Neural progenitor cell (in vitro differentiated cells): Measurements from ENCODE around the gene ANGPTL2. TPM values are rescaled to one million over a fixed set of nuclear protein-coding genes. Genes with fewer than 3 reads are reported as not detected.

ENCODE experiments used
- DNase-seq: peaks from one replicate; pipeline ENCODE4 v3.0.0-alpha.2; 2016; ENCODE audit warnings: low spot score
- H2AFZ ChIP-seq: fragments of 200-600 bp; sonication (generic); replicated peaks from 2 replicates; pipeline ENCODE4 v1.6.1; 2016; ENCODE audit warnings: antibody characterized with exemption
- H3F3A ChIP-seq: fragments of 200-600 bp; sonication (generic); 2 replicates; pipeline ENCODE4 v1.6.1; 2016; ENCODE audit warnings: antibody characterized with exemption, low read depth
- H3K27ac ChIP-seq: fragments of 200-600 bp; sonication (generic); 2 replicates; pipeline ENCODE4 v1.5.1; 2016; ENCODE audit warnings: mild to moderate bottlenecking
- H3K27me3 ChIP-seq: fragments of 200-600 bp; sonication (generic); 2 replicates; pipeline ENCODE4 v1.6.1; 2016; ENCODE audit warnings: mild to moderate bottlenecking, moderate library complexity
- H3K36me3 ChIP-seq: fragments of 200-600 bp; sonication (generic); 2 replicates; pipeline ENCODE4 v1.5.1; 2016
- H3K4me1 ChIP-seq: fragments of 200-600 bp; sonication (generic); 2 replicates; pipeline ENCODE4 v1.6.1; 2016; ENCODE audit warnings: mixed run types
- H3K4me2 ChIP-seq: fragments of 200-600 bp; sonication (generic); 2 replicates; pipeline ENCODE4 v1.6.1; 2016
- H3K4me3 ChIP-seq: fragments of 200-600 bp; sonication (generic); 2 replicates; pipeline ENCODE4 v1.5.1; 2016
- H3K79me2 ChIP-seq: fragments of 200-600 bp; sonication (generic); 2 replicates; pipeline ENCODE4 v1.6.1; 2016; ENCODE audit warnings: low read depth
- H3K9ac ChIP-seq: fragments of 200-600 bp; sonication (generic); 2 replicates; pipeline ENCODE4 v1.6.1; 2016
- H3K9me3 ChIP-seq: fragments of 200-600 bp; sonication (generic); 2 replicates; pipeline ENCODE4 v1.5.1; 2016; ENCODE audit warnings: low read depth
- H4K20me1 ChIP-seq: fragments of 200-600 bp; sonication (generic); 2 replicates; pipeline ENCODE4 v1.6.1; 2016; ENCODE audit warnings: low read depth
- H3K27ac Mint-ChIP-seq: 3 replicates; pipeline ENCODE4 v1.8.0; 2021; ENCODE audit warnings: mixed read lengths
- H3K27me3 Mint-ChIP-seq: 2 replicates; pipeline ENCODE4 v1.8.0; 2022; ENCODE audit warnings: low read depth, mild to moderate bottlenecking, inconsistent platforms, moderate library complexity, mixed read lengths; ENCODE audit not compliant: insufficient read depth
- H3K36me3 Mint-ChIP-seq: 3 replicates; pipeline ENCODE4 v1.8.0; 2021; ENCODE audit warnings: mixed read lengths
- H3K4me1 Mint-ChIP-seq: 3 replicates; pipeline ENCODE4 v1.8.0; 2021; ENCODE audit warnings: mixed read lengths
- H3K4me3 Mint-ChIP-seq: 3 replicates; pipeline ENCODE4 v1.8.0; 2021; ENCODE audit warnings: mild to moderate bottlenecking, moderate library complexity, mixed read lengths
- H3K9me3 Mint-ChIP-seq: 3 replicates; pipeline ENCODE4 v1.8.0; 2020; ENCODE audit warnings: mixed read lengths
- EZH2 ChIP-seq: fragments of 200-600 bp; sonication (generic); IDR thresholded peaks from 2 replicates; pipeline ENCODE4 v1.6.1; 2017; ENCODE audit warnings: antibody characterized with exemption, mild to moderate bottlenecking, moderate library complexity
- EZH2phosphoT487 ChIP-seq: fragments of 200-600 bp; sonication (generic); IDR thresholded peaks from 2 replicates; pipeline ENCODE4 v1.6.1; 2017; ENCODE audit warnings: antibody characterized with exemption
- total RNA-seq: library from RNA; depleted of rRNA; stranded (reverse); fragments of >200 nt; gene quantifications from 2 replicates; pipeline ENCODE4 v1.2.3, GENCODE V29; 2015; ENCODE audit warnings: low replicate concordance
- TF ChIP-seq, protein P1 (sequence below): fragments of 200-600 bp; sonication (generic); IDR thresholded peaks from 2 replicates; pipeline ENCODE4 v1.5.1; 2017; ENCODE audit warnings: antibody characterized with exemption, mild to moderate bottlenecking

The ANGPTL2 gene
- total RNA-seq, 1 donor from 2014 or later, result 7.6 TPM

DNA sequence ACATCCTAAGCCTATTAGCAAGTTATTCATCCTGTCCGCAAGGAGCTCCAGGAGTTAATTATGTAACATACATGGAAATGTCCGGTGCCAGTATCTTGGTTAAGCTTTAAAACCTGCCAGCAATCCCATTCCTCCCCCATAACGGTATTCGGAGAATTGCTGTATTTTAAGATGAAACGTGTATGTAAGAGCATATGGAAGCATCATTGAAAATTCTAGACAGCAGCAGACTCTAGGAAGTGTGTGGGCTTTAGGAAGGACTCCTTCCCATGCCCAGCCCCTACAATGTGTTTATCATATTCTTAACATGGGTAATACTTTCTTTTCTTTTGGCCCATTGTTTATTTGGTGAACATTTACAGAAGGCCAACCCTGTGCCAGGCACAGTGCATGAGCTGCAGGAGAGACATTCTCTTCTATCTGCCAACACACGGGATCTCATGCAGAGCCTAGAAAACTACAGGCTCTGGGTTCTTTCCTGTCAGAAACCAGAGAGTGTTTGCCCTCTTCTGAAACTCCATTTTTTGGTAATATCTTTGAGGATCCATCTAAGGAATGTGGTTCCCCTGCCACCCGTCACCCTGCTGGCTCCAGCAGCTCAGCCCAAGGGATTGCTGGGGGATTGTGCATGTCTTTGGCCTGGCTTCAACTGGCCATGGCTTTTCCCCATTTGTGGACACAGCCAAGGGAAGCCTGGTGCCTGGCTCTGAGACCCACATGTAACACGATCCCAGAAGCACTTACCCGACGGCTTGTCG is 15.1 kb downstream of the ANGPTL2 start:
- Histone ChIP-seq H3K36me3 (no peaks in the 10 kb centered on the region), H4K20me1 (no peaks in the 10 kb centered on the region), H3K27ac (no peak overlapping the region), H3K79me2 (no peaks in the 10 kb centered on the region), H3K9me3 (no peaks in the 10 kb centered on the region), H3K4me2 (no peak overlapping the region), H3K4me1 (peaks cover 7% of the 10 kb centered on the region), H3K27me3 (no peaks in the 10 kb centered on the region), H3F3A (peaks cover 4% of the 10 kb centered on the region), H2AFZ (no peak overlapping the region), H3K4me3 (no peak overlapping the region), H3K9ac (no peak overlapping the region)
- TF ChIP-seq EZH2phosphoT487 (no peak), EZH2 (no peak)
- TF ChIP-seq, protein P1, sequence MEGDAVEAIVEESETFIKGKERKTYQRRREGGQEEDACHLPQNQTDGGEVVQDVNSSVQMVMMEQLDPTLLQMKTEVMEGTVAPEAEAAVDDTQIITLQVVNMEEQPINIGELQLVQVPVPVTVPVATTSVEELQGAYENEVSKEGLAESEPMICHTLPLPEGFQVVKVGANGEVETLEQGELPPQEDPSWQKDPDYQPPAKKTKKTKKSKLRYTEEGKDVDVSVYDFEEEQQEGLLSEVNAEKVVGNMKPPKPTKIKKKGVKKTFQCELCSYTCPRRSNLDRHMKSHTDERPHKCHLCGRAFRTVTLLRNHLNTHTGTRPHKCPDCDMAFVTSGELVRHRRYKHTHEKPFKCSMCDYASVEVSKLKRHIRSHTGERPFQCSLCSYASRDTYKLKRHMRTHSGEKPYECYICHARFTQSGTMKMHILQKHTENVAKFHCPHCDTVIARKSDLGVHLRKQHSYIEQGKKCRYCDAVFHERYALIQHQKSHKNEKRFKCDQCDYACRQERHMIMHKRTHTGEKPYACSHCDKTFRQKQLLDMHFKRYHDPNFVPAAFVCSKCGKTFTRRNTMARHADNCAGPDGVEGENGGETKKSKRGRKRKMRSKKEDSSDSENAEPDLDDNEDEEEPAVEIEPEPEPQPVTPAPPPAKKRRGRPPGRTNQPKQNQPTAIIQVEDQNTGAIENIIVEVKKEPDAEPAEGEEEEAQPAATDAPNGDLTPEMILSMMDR, result no peak
- Mint-ChIP-seq H3K9me3 (no peaks in the 10 kb centered on the region), H3K4me3 (no peak overlapping the region), H3K4me1 (peaks cover 8% of the 10 kb centered on the region), H3K27ac (no peak overlapping the region), H3K27me3 (peaks cover 3% of the 10 kb centered on the region), H3K36me3 (peaks cover 4% of the 10 kb centered on the region)
- no peak for DNase-seq

GRCh38 chr9:127106466-127106855 is 16.0 kb downstream of the ANGPTL2 start:
- H3K9me3 ChIP-seq, result no peaks in the 10 kb centered on the region
- peaks cover 8% of the 10 kb centered on the region for H3K4me1 Mint-ChIP-seq
- no peaks in the 10 kb centered on the region for H4K20me1 ChIP-seq
- H3F3A ChIP-seq, result no peaks in the 10 kb centered on the region
- no peak for DNase-seq
- H2AFZ ChIP-seq, result no peak overlapping the region
- H3K4me3 ChIP-seq, result no peak overlapping the region
- no peak for TF ChIP-seq EZH2
- TF ChIP-seq EZH2phosphoT487, result no peak
- TF ChIP-seq, protein P1, result no peak
- H3K36me3 Mint-ChIP-seq, result peaks cover 4% of the 10 kb centered on the region
- no peak overlapping the region for H3K4me3 Mint-ChIP-seq
- no peaks in the 10 kb centered on the region for H3K4me1 ChIP-seq
- H3K27me3 ChIP-seq, result no peaks in the 10 kb centered on the region
- no peaks in the 10 kb centered on the region for H3K79me2 ChIP-seq
- H3K27me3 Mint-ChIP-seq, result peaks cover 3% of the 10 kb centered on the region
- no peaks in the 10 kb centered on the region for H3K9me3 Mint-ChIP-seq
- no peak overlapping the region for H3K27ac Mint-ChIP-seq
- H3K4me2 ChIP-seq, result no peak overlapping the region
- H3K27ac ChIP-seq, result no peak overlapping the region
- no peaks in the 10 kb centered on the region for H3K36me3 ChIP-seq
- H3K9ac ChIP-seq, result no peak overlapping the region

DNA sequence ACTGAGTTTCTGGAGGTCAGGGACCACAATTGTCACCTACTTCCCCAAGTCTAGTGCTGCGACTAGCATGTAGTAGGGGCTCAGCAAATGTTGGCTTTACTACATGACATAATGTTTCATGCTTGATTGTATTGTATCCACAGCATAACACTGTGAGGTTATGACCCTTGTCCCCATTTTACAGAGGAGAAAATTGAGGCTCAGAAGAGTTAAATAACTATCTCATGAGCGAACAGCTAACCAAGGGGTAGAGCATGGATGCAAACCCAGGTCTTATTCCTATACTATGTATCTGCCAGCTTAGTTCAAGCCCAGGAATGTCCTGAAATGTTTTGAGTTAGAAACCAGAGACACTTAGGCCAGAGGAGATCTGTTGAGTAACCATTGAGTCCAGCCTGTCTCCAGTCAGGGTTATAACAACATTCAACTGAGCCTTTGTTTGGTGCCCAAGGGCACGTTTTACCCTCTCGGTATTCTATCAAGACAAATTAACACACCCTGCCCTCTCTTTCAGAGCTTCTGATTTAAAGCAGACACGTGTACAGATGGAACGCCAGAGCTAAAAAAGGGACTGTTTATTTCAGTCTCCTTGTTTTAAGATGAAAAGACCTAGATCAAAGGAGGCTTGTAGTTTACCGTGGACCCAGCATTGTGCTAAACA is 16.5 kb downstream of the ANGPTL2 start:
- Histone ChIP-seq H3F3A (no peaks in the 10 kb centered on the region), H3K9ac (no peak overlapping the region), H3K36me3 (no peaks in the 10 kb centered on the region), H3K27ac (no peak overlapping the region), H3K4me2 (no peak overlapping the region), H4K20me1 (no peaks in the 10 kb centered on the region), H3K4me1 (no peaks in the 10 kb centered on the region), H3K27me3 (no peaks in the 10 kb centered on the region), H3K9me3 (no peaks in the 10 kb centered on the region), H3K79me2 (no peaks in the 10 kb centered on the region), H3K4me3 (no peak overlapping the region), H2AFZ (no peak overlapping the region)
- no peak for DNase-seq
- Mint-ChIP-seq H3K4me3 (no peak overlapping the region), H3K4me1 (peaks cover 8% of the 10 kb centered on the region), H3K27ac (no peak overlapping the region), H3K36me3 (peaks cover 4% of the 10 kb centered on the region), H3K27me3 (peaks cover 5% of the 10 kb centered on the region), H3K9me3 (no peaks in the 10 kb centered on the region)
- TF ChIP-seq EZH2phosphoT487 (no peak), EZH2 (no peak)
- TF ChIP-seq, protein P1, result no peak
